MM.1S (cell line): ENCODE measurements around the gene UNC5C.

ENCODE experiments used
- DNase-seq: peaks from one replicate; pipeline ENCODE4 v3.0.0-alpha.2; 2015
- H2AFZ ChIP-seq: fragments of 300-600 bp; sonication (generic); 2 replicates; pipeline ENCODE4 v1.6.0; 2016; ENCODE audit warnings: antibody characterized with exemption, low read length
- H3F3A ChIP-seq: fragments of 300-600 bp; sonication (generic); 2 replicates; pipeline ENCODE4 v1.6.1; 2016; ENCODE audit warnings: mild to moderate bottlenecking, antibody characterized with exemption, low read length, moderate library complexity, mixed read lengths; ENCODE audit not compliant: insufficient read depth
- H3K27ac ChIP-seq: fragments of 300-600 bp; sonication (generic); 2 replicates; pipeline ENCODE4 v1.5.1; 2016; ENCODE audit warnings: mild to moderate bottlenecking, low read length
- H3K27me3 ChIP-seq: fragments of 300-600 bp; sonication (generic); replicated peaks from 2 replicates; pipeline ENCODE4 v1.6.0; 2016; ENCODE audit warnings: low read length; ENCODE audit not compliant: insufficient read depth
- H3K36me3 ChIP-seq: fragments of 300-600 bp; sonication (generic); replicated peaks from 2 replicates; pipeline ENCODE4 v1.6.1; 2016; ENCODE audit warnings: mild to moderate bottlenecking, low read length, mixed read lengths; ENCODE audit not compliant: insufficient read depth
- H3K4me1 ChIP-seq: fragments of 300-600 bp; sonication (generic); 2 replicates; pipeline ENCODE4 v1.6.1; 2016; ENCODE audit warnings: low read length, mixed read lengths
- H3K4me2 ChIP-seq: fragments of 300-600 bp; sonication (generic); 2 replicates; pipeline ENCODE4 v1.6.0; 2016; ENCODE audit warnings: low read depth, low read length
- H3K4me3 ChIP-seq: fragments of 300-600 bp; sonication (generic); 2 replicates; pipeline ENCODE4 v1.5.1; 2016; ENCODE audit warnings: low read length, mixed read lengths
- H3K79me2 ChIP-seq: fragments of 300-600 bp; sonication (generic); 2 replicates; pipeline ENCODE4 v1.6.1; 2016; ENCODE audit warnings: mixed run types, low read length, mixed read lengths
- H3K9ac ChIP-seq: fragments of 300-600 bp; sonication (generic); 2 replicates; pipeline ENCODE4 v1.6.1; 2016; ENCODE audit warnings: low read length, mixed read lengths
- H3K9me2 ChIP-seq: fragments of 300-600 bp; sonication (generic); replicated peaks from 2 replicates; pipeline ENCODE4 v1.6.1; 2016; ENCODE audit warnings: mild to moderate bottlenecking, low read length, mixed read lengths; ENCODE audit not compliant: insufficient read depth
- H3K9me3 ChIP-seq: fragments of 300-600 bp; sonication (generic); replicated peaks from 2 replicates; pipeline ENCODE4 v1.6.1; 2016; ENCODE audit warnings: mild to moderate bottlenecking, low read length, mixed read lengths; ENCODE audit not compliant: insufficient read depth
- H4K20me1 ChIP-seq: fragments of 300-600 bp; sonication (generic); 2 replicates; pipeline ENCODE4 v1.6.1; 2016; ENCODE audit warnings: mild to moderate bottlenecking, low read length, moderate library complexity, mixed read lengths; ENCODE audit not compliant: insufficient read depth
- EZH2 ChIP-seq: fragments of 300-600 bp; sonication (generic); optimal IDR thresholded peaks from 2 replicates; pipeline ENCODE3; 2017; ENCODE audit warnings: low read depth, mild to moderate bottlenecking, antibody characterized with exemption, low read length, mixed read lengths
- EZH2phosphoT487 ChIP-seq: fragments of 300-600 bp; sonication (generic); IDR thresholded peaks from 2 replicates; pipeline ENCODE4 v1.6.1; 2018; ENCODE audit warnings: antibody characterized with exemption, low read length
- TF ChIP-seq, protein P1 (sequence below): fragments of 300-600 bp; sonication (generic); IDR thresholded peaks from 2 replicates; pipeline ENCODE4 v1.5.1; 2016; ENCODE audit warnings: antibody characterized with exemption, low read length, mixed read lengths

Gene UNC5C

DNA sequence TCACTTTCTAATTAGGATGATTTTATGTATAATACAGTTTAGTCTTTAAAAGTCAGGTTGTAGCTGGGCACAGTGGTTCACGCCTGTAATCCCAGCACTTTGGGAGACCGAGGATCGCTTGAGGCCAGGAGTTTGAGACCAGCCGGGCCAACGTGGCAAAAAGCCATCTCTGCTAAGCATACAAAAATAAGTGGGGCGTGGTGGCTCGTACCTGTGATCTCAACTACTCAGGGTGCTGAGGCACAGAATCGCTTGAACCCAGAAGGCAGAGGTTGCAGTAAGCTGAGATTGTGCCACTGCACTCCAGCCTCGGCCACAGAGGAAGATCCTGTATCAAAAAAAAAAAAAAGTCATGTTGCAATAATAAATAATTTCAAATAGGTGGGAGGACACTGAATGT is 426.8 kb downstream of the UNC5C start:
- Histone ChIP-seq H3K79me2 (no peaks in the 10 kb centered on the region), H2AFZ (no peak overlapping the region), H3K4me1 (no peaks in the 10 kb centered on the region), H3K9me3 (no peaks in the 10 kb centered on the region), H3K4me2 (no peak overlapping the region), H3K27me3 (no peaks in the 10 kb centered on the region), H3K9ac (no peak overlapping the region), H3K27ac (no peak overlapping the region), H3F3A (no peaks in the 10 kb centered on the region), H3K36me3 (no peaks in the 10 kb centered on the region), H3K9me2 (no peaks in the 10 kb centered on the region), H3K4me3 (no peak overlapping the region), H4K20me1 (no peaks in the 10 kb centered on the region)
- no peak for DNase-seq
- TF ChIP-seq, protein P1, sequence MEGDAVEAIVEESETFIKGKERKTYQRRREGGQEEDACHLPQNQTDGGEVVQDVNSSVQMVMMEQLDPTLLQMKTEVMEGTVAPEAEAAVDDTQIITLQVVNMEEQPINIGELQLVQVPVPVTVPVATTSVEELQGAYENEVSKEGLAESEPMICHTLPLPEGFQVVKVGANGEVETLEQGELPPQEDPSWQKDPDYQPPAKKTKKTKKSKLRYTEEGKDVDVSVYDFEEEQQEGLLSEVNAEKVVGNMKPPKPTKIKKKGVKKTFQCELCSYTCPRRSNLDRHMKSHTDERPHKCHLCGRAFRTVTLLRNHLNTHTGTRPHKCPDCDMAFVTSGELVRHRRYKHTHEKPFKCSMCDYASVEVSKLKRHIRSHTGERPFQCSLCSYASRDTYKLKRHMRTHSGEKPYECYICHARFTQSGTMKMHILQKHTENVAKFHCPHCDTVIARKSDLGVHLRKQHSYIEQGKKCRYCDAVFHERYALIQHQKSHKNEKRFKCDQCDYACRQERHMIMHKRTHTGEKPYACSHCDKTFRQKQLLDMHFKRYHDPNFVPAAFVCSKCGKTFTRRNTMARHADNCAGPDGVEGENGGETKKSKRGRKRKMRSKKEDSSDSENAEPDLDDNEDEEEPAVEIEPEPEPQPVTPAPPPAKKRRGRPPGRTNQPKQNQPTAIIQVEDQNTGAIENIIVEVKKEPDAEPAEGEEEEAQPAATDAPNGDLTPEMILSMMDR = no peak
- TF ChIP-seq EZH2 (no peak), EZH2phosphoT487 (no peak)

DNA sequence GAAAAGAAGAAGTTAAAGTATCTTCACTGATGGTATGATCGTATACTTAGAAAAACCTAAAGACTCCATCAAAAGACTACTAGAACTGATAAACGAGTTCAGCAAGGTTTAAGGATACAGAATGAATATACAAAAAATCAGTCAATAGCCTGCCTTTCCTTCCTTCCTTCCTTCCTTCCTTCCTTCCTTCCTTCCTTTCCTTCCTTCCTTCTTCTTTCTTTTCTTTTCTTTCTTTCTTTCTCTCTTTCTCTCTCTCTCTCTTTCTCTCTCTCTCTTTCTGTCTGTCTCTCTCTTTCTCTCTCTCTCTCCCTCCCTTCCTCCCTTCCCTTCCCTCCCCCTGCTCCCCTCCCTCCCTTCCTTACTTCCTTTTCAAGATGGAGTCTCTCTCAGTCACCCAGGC is 428.3 kb downstream of the UNC5C start:
- TF ChIP-seq EZH2phosphoT487 (no peak), EZH2 (no peak)
- TF ChIP-seq, protein P1 = no peak
- no peaks in the 10 kb centered on the region for H3K79me2 ChIP-seq
- no peak overlapping the region for H3K9ac ChIP-seq
- H3K4me3 ChIP-seq = no peak overlapping the region
- no peaks in the 10 kb centered on the region for H4K20me1 ChIP-seq
- H3F3A ChIP-seq = no peaks in the 10 kb centered on the region
- no peak overlapping the region for H3K27ac ChIP-seq
- H3K9me2 ChIP-seq = no peaks in the 10 kb centered on the region
- H2AFZ ChIP-seq = no peak overlapping the region
- H3K36me3 ChIP-seq = no peaks in the 10 kb centered on the region
- H3K4me2 ChIP-seq = no peak overlapping the region
- H3K4me1 ChIP-seq = no peaks in the 10 kb centered on the region
- no peak for DNase-seq
- no peaks in the 10 kb centered on the region for H3K9me3 ChIP-seq
- H3K27me3 ChIP-seq = no peaks in the 10 kb centered on the region

DNA sequence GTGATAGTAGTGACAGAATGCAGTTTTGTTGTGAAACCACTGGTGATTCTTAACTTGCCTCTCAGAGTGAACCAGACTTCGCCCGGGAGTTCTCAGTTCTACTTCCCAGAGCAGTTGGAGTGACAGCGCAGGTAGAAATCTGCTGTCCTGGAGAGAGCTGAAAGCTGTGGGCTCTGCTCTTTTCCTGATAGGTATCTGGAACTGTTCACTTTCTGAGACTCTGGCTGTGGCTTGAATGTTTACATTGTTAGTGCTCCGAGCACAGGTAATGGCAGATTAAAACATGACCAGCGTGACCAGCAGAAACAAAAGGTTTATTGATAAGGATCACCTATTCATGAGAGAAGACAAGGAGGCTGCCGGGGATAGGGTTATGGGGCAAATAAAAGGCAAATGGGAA is 430.3 kb downstream of the UNC5C start:
- Histone ChIP-seq H3K9ac (no peak overlapping the region), H4K20me1 (no peaks in the 10 kb centered on the region), H3K27ac (no peak overlapping the region), H2AFZ (no peak overlapping the region), H3F3A (no peaks in the 10 kb centered on the region), H3K4me1 (no peaks in the 10 kb centered on the region), H3K27me3 (no peaks in the 10 kb centered on the region), H3K9me2 (no peaks in the 10 kb centered on the region), H3K4me2 (no peak overlapping the region), H3K36me3 (no peaks in the 10 kb centered on the region), H3K9me3 (no peaks in the 10 kb centered on the region), H3K79me2 (no peaks in the 10 kb centered on the region), H3K4me3 (no peak overlapping the region)
- no peak for TF ChIP-seq EZH2
- no peak for TF ChIP-seq EZH2phosphoT487
- TF ChIP-seq, protein P1 = no peak
- no peak for DNase-seq
